PC-3 (cell line): ENCODE data around the gene CIDEB. TPM values are rescaled to one million over a fixed set of nuclear protein-coding genes. Genes with fewer than 3 reads are reported as not detected.

Experiments
- ATAC-seq: fragments of 200-7000 bp; cut with Tn5 transposase; 2 replicates; pipeline ENCODE4 v1.9.1; 2020; ENCODE audit warnings: mild to moderate bottlenecking, moderate library complexity
- BruUV-seq: library from RNA; stranded (reverse); fragments of 400-500 nt; replicated peaks from 2 replicates; lab custom pipeline; 2021; lab: Mats Ljungman, UMichigan
- CTCF ChIA-PET: fragments of 300-600 bp; sonication (Branson Sonifier 250); formaldehyde crosslinking; loops from one replicate; lab custom pipeline; 2022; ENCODE audit warnings: antibody characterized with exemption; lab: Charles Lee
- POLR2A ChIA-PET: fragments of 300-600 bp; sonication (Branson Sonifier 250); formaldehyde crosslinking; loops from one replicate; lab custom pipeline; 2022; ENCODE audit warnings: antibody characterized with exemption; ENCODE audit not compliant: unreplicated experiment; lab: Charles Lee
- DNase-seq: peaks from one replicate; pipeline ENCODE4 v3.0.0-alpha.2; 2015
- H2AFZ ChIP-seq: fragments of 300-600 bp; sonication (generic); 2 replicates; pipeline ENCODE4 v1.6.0; 2016; ENCODE audit warnings: antibody characterized with exemption, low read length
- H3F3A ChIP-seq: fragments of 300-600 bp; sonication (generic); one replicate; pipeline ENCODE4 v1.6.0; 2017; ENCODE audit warnings: antibody characterized with exemption, low read length, control low read depth, mild to moderate bottlenecking; ENCODE audit not compliant: unreplicated experiment
- H3K27ac ChIP-seq: fragments of 300-600 bp; sonication (generic); 2 replicates; pipeline ENCODE4 v1.5.1; 2016; ENCODE audit warnings: mild to moderate bottlenecking, low read length
- H3K27me3 ChIP-seq: fragments of 300-600 bp; sonication (generic); 2 replicates; pipeline ENCODE4 v1.6.1; 2016; ENCODE audit warnings: low read length, mixed read lengths
- H3K36me3 ChIP-seq: fragments of 300-600 bp; sonication (generic); 2 replicates; pipeline ENCODE4 v1.6.1; 2016; ENCODE audit warnings: low read depth, mixed run types, low read length, mixed read lengths
- H3K4me1 ChIP-seq: fragments of 300-600 bp; sonication (generic); 2 replicates; pipeline ENCODE4 v1.5.1; 2016; ENCODE audit warnings: low read length; ENCODE audit not compliant: insufficient read depth
- H3K4me2 ChIP-seq: fragments of 300-600 bp; sonication (generic); 2 replicates; pipeline ENCODE4 v1.6.0; 2016; ENCODE audit warnings: low read length
- H3K4me3 ChIP-seq: fragments of 300-600 bp; sonication (generic); 2 replicates; pipeline ENCODE4 v1.5.1; 2016; ENCODE audit warnings: mild to moderate bottlenecking, low read length, mixed read lengths
- H3K79me2 ChIP-seq: fragments of 300-600 bp; sonication (generic); 2 replicates; pipeline ENCODE4 v1.6.1; 2017; ENCODE audit warnings: low read length, mixed read lengths
- H3K9ac ChIP-seq: fragments of 300-600 bp; sonication (generic); 2 replicates; pipeline ENCODE4 v1.6.0; 2016; ENCODE audit warnings: mild to moderate bottlenecking, low read length
- H3K9me2 ChIP-seq: fragments of 300-600 bp; sonication (generic); replicated peaks from 2 replicates; pipeline ENCODE4 v1.6.1; 2016; ENCODE audit warnings: mixed run types, low read length, mixed read lengths
- H3K9me3 ChIP-seq: fragments of 300-600 bp; sonication (generic); 2 replicates; pipeline ENCODE4 v1.6.1; 2016; ENCODE audit warnings: low read length, mixed read lengths
- H4K20me1 ChIP-seq: fragments of 300-600 bp; sonication (generic); 2 replicates; pipeline ENCODE4 v1.6.1; 2016; ENCODE audit warnings: low read length, mixed read lengths
- EZH2 ChIP-seq: fragments of 300-600 bp; sonication (generic); IDR thresholded peaks from one replicate; pipeline ENCODE4 v1.6.1; 2017; ENCODE audit warnings: antibody characterized with exemption, mild to moderate bottlenecking, low read length; ENCODE audit not compliant: unreplicated experiment
- EZH2phosphoT487 ChIP-seq: fragments of 300-600 bp; sonication (generic); IDR thresholded peaks from 2 replicates; pipeline ENCODE4 v1.6.1; 2018; ENCODE audit warnings: mild to moderate bottlenecking, antibody characterized with exemption, low read length, borderline replicate concordance
- intact Hi-C: fragments of 100-400 bp; cut with micrococcal nuclease; formaldehyde crosslinking; loops from 2 replicates; pipeline ENCODE4 v1.9.0; 2023
- total RNA-seq: library from RNA; depleted of rRNA; stranded (reverse); fragments of >200 nt; gene quantifications from 2 replicates; pipeline ENCODE4 v1.2.3, GENCODE V29; 2014
- TF ChIP-seq, protein P1 (sequence below): fragments of 300-600 bp; sonication (generic); conservative IDR thresholded peaks from 2 replicates; pipeline ENCODE4 v1.5.1; 2017; ENCODE audit warnings: antibody characterized with exemption, low read depth, mild to moderate bottlenecking, low read length

The CIDEB gene
- total RNA-seq, 1 experiment from 2014 or later: not detected

DNA sequence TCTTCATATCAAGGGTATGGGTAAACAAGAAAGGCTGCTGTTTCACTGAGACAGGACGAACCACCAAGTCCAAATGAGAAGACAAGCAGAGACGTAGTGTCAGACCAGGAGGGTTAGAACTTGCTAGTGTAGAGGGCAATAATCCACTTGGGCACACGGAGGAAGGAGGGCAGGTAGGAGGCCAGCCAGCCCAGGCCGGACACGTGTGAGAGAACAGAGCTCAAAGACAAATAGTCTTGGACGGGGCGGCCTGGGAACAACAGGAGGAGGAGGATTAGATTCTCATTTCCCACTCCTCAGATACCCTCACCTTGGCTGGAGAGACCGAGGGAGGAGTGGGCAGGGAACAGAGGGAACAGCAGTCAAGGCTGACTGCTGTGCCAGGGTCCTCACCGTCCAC is 17.0 kb downstream of the CIDEB start:
- H3K27me3 ChIP-seq: no peaks in the 10 kb centered on the region
- ATAC-seq: no peak
- peaks cover 43% of the 10 kb centered on the region for H3K36me3 ChIP-seq
- H3K4me1 ChIP-seq: no peaks in the 10 kb centered on the region
- H3K9me3 ChIP-seq: no peaks in the 10 kb centered on the region
- ChIA-PET POLR2A (no interaction called here), CTCF (no interaction called here)
- intact Hi-C loops: no loop called here
- H2AFZ ChIP-seq: no peak overlapping the region
- no peak overlapping the region for H3K4me3 ChIP-seq
- H3K27ac ChIP-seq: no peak overlapping the region
- no peak for DNase-seq
- no peak overlapping the region for H3K4me2 ChIP-seq
- H3K9me2 ChIP-seq: no peaks in the 10 kb centered on the region
- TF ChIP-seq, protein P1, sequence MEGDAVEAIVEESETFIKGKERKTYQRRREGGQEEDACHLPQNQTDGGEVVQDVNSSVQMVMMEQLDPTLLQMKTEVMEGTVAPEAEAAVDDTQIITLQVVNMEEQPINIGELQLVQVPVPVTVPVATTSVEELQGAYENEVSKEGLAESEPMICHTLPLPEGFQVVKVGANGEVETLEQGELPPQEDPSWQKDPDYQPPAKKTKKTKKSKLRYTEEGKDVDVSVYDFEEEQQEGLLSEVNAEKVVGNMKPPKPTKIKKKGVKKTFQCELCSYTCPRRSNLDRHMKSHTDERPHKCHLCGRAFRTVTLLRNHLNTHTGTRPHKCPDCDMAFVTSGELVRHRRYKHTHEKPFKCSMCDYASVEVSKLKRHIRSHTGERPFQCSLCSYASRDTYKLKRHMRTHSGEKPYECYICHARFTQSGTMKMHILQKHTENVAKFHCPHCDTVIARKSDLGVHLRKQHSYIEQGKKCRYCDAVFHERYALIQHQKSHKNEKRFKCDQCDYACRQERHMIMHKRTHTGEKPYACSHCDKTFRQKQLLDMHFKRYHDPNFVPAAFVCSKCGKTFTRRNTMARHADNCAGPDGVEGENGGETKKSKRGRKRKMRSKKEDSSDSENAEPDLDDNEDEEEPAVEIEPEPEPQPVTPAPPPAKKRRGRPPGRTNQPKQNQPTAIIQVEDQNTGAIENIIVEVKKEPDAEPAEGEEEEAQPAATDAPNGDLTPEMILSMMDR: no peak
- TF ChIP-seq EZH2phosphoT487: no peak
- no peak for TF ChIP-seq EZH2
- no peaks in the 10 kb centered on the region for H4K20me1 ChIP-seq
- H3K79me2 ChIP-seq: no peaks in the 10 kb centered on the region
- no peaks in the 10 kb centered on the region for H3F3A ChIP-seq
- no TSS peak for BruUV-seq
- no peak overlapping the region for H3K9ac ChIP-seq

- Histone ChIP-seq H3K9me3 (no peaks in the 10 kb centered on the region), H3K4me1 (no peaks in the 10 kb centered on the region), H3F3A (no peaks in the 10 kb centered on the region), H3K79me2 (no peaks in the 10 kb centered on the region), H3K27me3 (no peaks in the 10 kb centered on the region), H3K27ac (no peak overlapping the region), H3K4me3 (no peak overlapping the region), H3K9ac (no peak overlapping the region), H3K4me2 (no peak overlapping the region), H3K9me2 (no peaks in the 10 kb centered on the region), H2AFZ (no peak overlapping the region), H3K36me3 (peaks cover 34% of the 10 kb centered on the region; the same call in 1 of the 2 replicates), H4K20me1 (no peaks in the 10 kb centered on the region)
- no peak for TF ChIP-seq EZH2phosphoT487
- TF ChIP-seq, protein P1: no peak
- no peak for TF ChIP-seq EZH2
- no peak for ATAC-seq
- DNase-seq: no peak
- intact Hi-C loops: no loop called here
- POLR2A ChIA-PET: no interaction called here
- BruUV-seq: no TSS peak
- CTCF ChIA-PET: interaction anchor here (1.2 kb wide), 1 partner anchor 48 kb away, joined by 3 read pairs; the partner anchor contains the start of gene TINF2
Measured at GRCh38 chr14:24289649-24290280, 18.0 kb downstream of the CIDEB start.

- Histone ChIP-seq H2AFZ (no peak overlapping the region), H4K20me1 (no peaks in the 10 kb centered on the region), H3K4me3 (no peak overlapping the region), H3K36me3 (peaks cover 24% of the 10 kb centered on the region; the same call in 1 of the 2 replicates), H3K4me2 (no peak overlapping the region), H3K9me2 (no peaks in the 10 kb centered on the region), H3K9me3 (no peaks in the 10 kb centered on the region), H3K4me1 (no peaks in the 10 kb centered on the region), H3F3A (no peaks in the 10 kb centered on the region), H3K27ac (no peak overlapping the region), H3K79me2 (no peaks in the 10 kb centered on the region), H3K27me3 (no peaks in the 10 kb centered on the region), H3K9ac (no peak overlapping the region)
- ChIA-PET POLR2A (no interaction called here), CTCF (no interaction called here)
- no peak for TF ChIP-seq EZH2phosphoT487
- TF ChIP-seq, protein P1: no peak
- no peak for TF ChIP-seq EZH2
- ATAC-seq (no peak), DNase-seq (no peak)
- intact Hi-C loops: no loop called here
- BruUV-seq: no TSS peak
Measured at GRCh38 chr14:24286996-24287395, 20.8 kb downstream of the CIDEB start.
